BJ (cell line): ENCODE data around the gene NSD2. TPM values are rescaled to one million over a fixed set of nuclear protein-coding genes. Genes with fewer than 3 reads are reported as not detected.

Experiments used
- CTCF ChIA-PET: fragments of 350-600 bp; formaldehyde crosslinking; extraction: SDS; loops from one replicate; lab custom pipeline; 2021; ENCODE audit warnings: antibody characterized with exemption, inconsistent platforms; lab: Yijun Ruan, JAX
- POLR2A ChIA-PET: fragments of 300-600 bp; sonication (Branson Sonifier 250); formaldehyde crosslinking; extraction: SDS; loops from one replicate; lab custom pipeline; 2021; ENCODE audit warnings: antibody characterized with exemption; lab: Charles Lee
- DNase-seq: peaks from one replicate; pipeline ENCODE4 v3.0.0-alpha.2; 2011; ENCODE audit warnings: low read depth
- H3K27me3 ChIP-seq: 2 replicates; pipeline ENCODE4 v1.6.0; 2011; ENCODE audit warnings: low read length; ENCODE audit not compliant: control insufficient read depth, insufficient read depth
- H3K36me3 ChIP-seq: 2 replicates; pipeline ENCODE4 v1.5.1; 2011; ENCODE audit warnings: low read length; ENCODE audit not compliant: control insufficient read depth, insufficient read depth
- H3K4me3 ChIP-seq: 2 replicates; pipeline ENCODE4 v1.5.1; 2011; ENCODE audit warnings: low read depth, mild to moderate bottlenecking, control low read depth, low read length
- CTCF ChIP-seq: IDR thresholded peaks from 2 replicates; pipeline ENCODE4 v1.5.1; 2011; ENCODE audit warnings: low read depth, mild to moderate bottlenecking, control low read depth, inconsistent platforms, low read length, moderate library complexity; ENCODE audit not compliant: insufficient read depth
- polyA plus RNA-seq: library from polyadenylated mRNA; depleted of rRNA; stranded (reverse); fragments of >200 nt; gene quantifications from 2 replicates; pipeline ENCODE4 v1.2.3, GENCODE V29; 2011

NSD2 gene
- polyA plus RNA-seq, 1 experiment: 22.3 TPM

GRCh38 chr4:1979477-1980196 is 108.4 kb downstream of the NSD2 start:
- ChIA-PET CTCF (no interaction called here), POLR2A (no interaction called here)
- peaks cover 45% of the 10 kb centered on the region for H3K36me3 ChIP-seq
- H3K4me3 ChIP-seq: no peak overlapping the region
- DNase-seq: no peak
- H3K27me3 ChIP-seq: no peaks in the 10 kb centered on the region
- no peak for TF ChIP-seq CTCF

GRCh38 chr4:1980561-1981041 is 109.4 kb downstream of the NSD2 start:
- DNase-seq: no peak
- TF ChIP-seq CTCF: no peak
- Histone ChIP-seq H3K27me3 (no peaks in the 10 kb centered on the region), H3K4me3 (no peak overlapping the region), H3K36me3 (peaks cover 45% of the 10 kb centered on the region)
- ChIA-PET POLR2A (no interaction called here), CTCF (no interaction called here)

GRCh38 chr4:1981251-1982058 is 110.3 kb downstream of the NSD2 start:
- no peak for DNase-seq
- ChIA-PET POLR2A (no interaction called here), CTCF (interaction anchor here (0.7 kb wide), 1 partner anchor 9 kb away, joined by 4 read pairs; no protein-coding TSS in a partner anchor)
- no peak overlapping the region for H3K4me3 ChIP-seq
- TF ChIP-seq CTCF: no peak
- H3K36me3 ChIP-seq: peaks cover 47% of the 10 kb centered on the region
- no peaks in the 10 kb centered on the region for H3K27me3 ChIP-seq

GRCh38 chr4:1982124-1983052 is 111.2 kb downstream of the NSD2 start:
- no peak overlapping the region for H3K4me3 ChIP-seq
- CTCF ChIA-PET: no interaction called here
- POLR2A ChIA-PET: no interaction called here

More at GRCh38 chr4:1982124-1983052, 111.2 kb downstream of the NSD2 start:
- TF ChIP-seq CTCF: no peak
- Histone ChIP-seq H3K36me3 (peaks cover 49% of the 10 kb centered on the region), H3K27me3 (no peaks in the 10 kb centered on the region)
- no peak for DNase-seq
